ENCODE data around the gene EMC6. TPM values are rescaled to one million over a fixed set of nuclear protein-coding genes. Genes with fewer than 3 reads are reported as not detected.
A peak's percentile ranks its signal among the peaks of the same experiment; 100 is the strongest.

EMC6 gene
- total and polyA plus RNA-seq, 2 of the 13 experiments (the other 11 are each of a cell fraction or from before 2014, with no cell fraction given) = 45.1 to 47.7 TPM

- no peak for TF ChIP-seq ZBTB21 (CRISPR knock-in tag; IDR thresholded peaks at IDR 0.05)
- TF ChIP-seq POLR2AphosphoS5 (IDR thresholded peaks at IDR 0.05; ENCODE audit: low read depth, low read length) = 0 out of 2 replicates have a peak, but pooled peaks have one; percentile 3
- no peak for TF ChIP-seq FIP1L1 (IDR thresholded peaks at IDR 0.05; ENCODE audit: borderline replicate concordance, insufficient read depth, low read depth, low read length)
- no peak for TF ChIP-seq ZNF251 (CRISPR knock-in tag; IDR thresholded peaks at IDR 0.05)
- no peak for TF ChIP-seq ZNF3 (CRISPR knock-in tag; IDR thresholded peaks at IDR 0.05)
- TF ChIP-seq TGIF2 (CRISPR knock-in tag; IDR thresholded peaks at IDR 0.05) = 0 out of 2 replicates have a peak, but pooled peaks have one; percentile 42
- no peak for TF ChIP-seq MLXIP (CRISPR knock-in tag; IDR thresholded peaks at IDR 0.05; ENCODE audit: borderline replicate concordance)
- TF ChIP-seq KDM3A (CRISPR knock-in tag; IDR thresholded peaks at IDR 0.05; ENCODE audit: low read depth) = no peak
- no peak for TF ChIP-seq ASH2L (IDR thresholded peaks at IDR 0.05; ENCODE audit: insufficient read length, low read depth, low read length)
- TF ChIP-seq ZNF713 (CRISPR knock-in tag; IDR thresholded peaks at IDR 0.05) = no peak
- TF ChIP-seq ZNF784 (CRISPR knock-in tag; IDR thresholded peaks at IDR 0.05; ENCODE audit: borderline replicate concordance) = no peak
- no peak for TF ChIP-seq KLF9 (CRISPR knock-in tag; IDR thresholded peaks at IDR 0.05; ENCODE audit: low read depth)
- no peak for TF ChIP-seq CEBPB (IDR thresholded peaks at IDR 0.05; ENCODE audit: borderline replicate concordance, low read depth, low read length)
- TF ChIP-seq SETDB1 (CRISPR knock-in tag; IDR thresholded peaks at IDR 0.05; ENCODE audit: borderline replicate concordance) = no peak
- no peak; the same call in 1 of the 2 replicates for TF ChIP-seq ZC3H13 (CRISPR knock-in tag; IDR thresholded peaks at IDR 0.05)
- TF ChIP-seq ZFP1 (CRISPR knock-in tag; IDR thresholded peaks at IDR 0.05) = no peak
- TF ChIP-seq RFXANK (CRISPR knock-in tag; IDR thresholded peaks at IDR 0.05) = no peak
- TF ChIP-seq SP2 (CRISPR knock-in tag; IDR thresholded peaks at IDR 0.05) = no peak
- TF ChIP-seq CEBPG (CRISPR knock-in tag; IDR thresholded peaks at IDR 0.05) = no peak
- TF ChIP-seq ZNF484 (CRISPR knock-in tag; IDR thresholded peaks at IDR 0.05; ENCODE audit: borderline replicate concordance, low read depth) = no peak
- TF ChIP-seq ZNF44 (CRISPR knock-in tag; IDR thresholded peaks at IDR 0.05) = no peak
- TF ChIP-seq HIC2 (CRISPR knock-in tag; IDR thresholded peaks at IDR 0.05; ENCODE audit: low read depth) = 0 out of 2 replicates have a peak, but pooled peaks have one; percentile 8
- no peak for TF ChIP-seq ZNF781 (CRISPR knock-in tag; IDR thresholded peaks at IDR 0.05; ENCODE audit: borderline replicate concordance, not compliant biosample characterization)
- 0 out of 2 replicates have a peak, but pooled peaks have one; percentile 13 for TF ChIP-seq HIVEP1 (CRISPR knock-in tag; IDR thresholded peaks at IDR 0.05)
- no peak for TF ChIP-seq DRAP1 (CRISPR knock-in tag; IDR thresholded peaks at IDR 0.05)
- no peak for TF ChIP-seq PHF20 (CRISPR knock-in tag; IDR thresholded peaks at IDR 0.05)
- TF ChIP-seq CAMTA2 (CRISPR knock-in tag; IDR thresholded peaks at IDR 0.05; ENCODE audit: borderline replicate concordance) = no peak
These were observed 33.0 kb upstream of the EMC6 start (continued) for GRCh38 chr17:3635474-3636153.

Measured in HepG2 (cell line).